ENCODE measurements around the gene LUC7L2. TPM values are rescaled to one million over a fixed set of nuclear protein-coding genes. Genes with fewer than 3 reads are reported as not detected.

Gene LUC7L2
- total and polyA plus RNA-seq, 4 donors: 16.2 to 38.9 (median 22.9) TPM

DNA sequence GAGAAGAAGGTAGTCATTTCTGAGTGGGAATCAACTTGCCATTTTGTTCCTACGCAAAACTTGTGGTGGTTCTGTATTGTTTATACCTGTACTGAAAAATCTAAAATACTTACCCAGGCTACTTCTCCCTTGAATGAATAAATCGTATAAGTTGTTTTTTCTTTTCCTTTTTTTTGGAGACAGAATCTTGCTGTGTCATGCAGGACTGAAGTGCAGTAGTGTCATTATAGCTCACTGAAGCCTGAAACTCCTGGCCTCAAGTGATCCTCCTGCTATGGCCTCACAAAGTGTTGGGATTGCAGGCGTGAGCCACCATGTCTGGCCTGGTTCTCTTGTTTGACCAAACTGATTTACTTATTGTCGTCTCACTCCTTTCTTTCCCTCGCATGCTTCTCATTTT lies 27.9 kb downstream of the LUC7L2 start:
- DNase-seq (ENCODE audit: low spot score): no peak
- whole genome bisulfite sequencing: 95% methylated on average over 5 of the region's 5 CpGs

DNA sequence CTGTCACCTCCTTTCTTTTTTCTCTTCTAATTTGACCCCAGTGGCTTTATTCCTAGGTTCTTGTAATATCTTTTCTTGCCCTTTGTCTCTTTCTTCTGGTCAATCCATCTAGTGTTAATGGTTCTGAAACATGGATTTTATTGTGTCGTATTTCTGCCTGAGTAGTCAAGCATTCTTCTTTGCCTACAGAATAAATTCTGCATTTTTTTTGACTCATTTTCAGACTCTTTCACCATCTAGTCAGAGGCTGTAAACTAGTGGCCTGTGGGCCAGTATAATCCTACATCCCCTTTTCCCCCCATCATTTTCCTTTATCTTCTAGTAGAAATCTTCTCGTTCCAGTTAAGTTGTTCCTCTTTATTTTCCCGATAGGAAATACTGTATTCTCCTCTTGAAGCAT lies 29.4 kb downstream of the LUC7L2 start:
- no peaks in the 10 kb centered on the region for H3K4me1 ChIP-seq (ENCODE audit: control insufficient read depth in 4 of 4, insufficient read depth in 4 of 4, low read length in 3 of 4)
- no peak overlapping the region for H3K4me3 ChIP-seq (ENCODE audit: low read depth in 1 of 3, low read length in 3 of 3)
- TF ChIP-seq, protein P1, sequence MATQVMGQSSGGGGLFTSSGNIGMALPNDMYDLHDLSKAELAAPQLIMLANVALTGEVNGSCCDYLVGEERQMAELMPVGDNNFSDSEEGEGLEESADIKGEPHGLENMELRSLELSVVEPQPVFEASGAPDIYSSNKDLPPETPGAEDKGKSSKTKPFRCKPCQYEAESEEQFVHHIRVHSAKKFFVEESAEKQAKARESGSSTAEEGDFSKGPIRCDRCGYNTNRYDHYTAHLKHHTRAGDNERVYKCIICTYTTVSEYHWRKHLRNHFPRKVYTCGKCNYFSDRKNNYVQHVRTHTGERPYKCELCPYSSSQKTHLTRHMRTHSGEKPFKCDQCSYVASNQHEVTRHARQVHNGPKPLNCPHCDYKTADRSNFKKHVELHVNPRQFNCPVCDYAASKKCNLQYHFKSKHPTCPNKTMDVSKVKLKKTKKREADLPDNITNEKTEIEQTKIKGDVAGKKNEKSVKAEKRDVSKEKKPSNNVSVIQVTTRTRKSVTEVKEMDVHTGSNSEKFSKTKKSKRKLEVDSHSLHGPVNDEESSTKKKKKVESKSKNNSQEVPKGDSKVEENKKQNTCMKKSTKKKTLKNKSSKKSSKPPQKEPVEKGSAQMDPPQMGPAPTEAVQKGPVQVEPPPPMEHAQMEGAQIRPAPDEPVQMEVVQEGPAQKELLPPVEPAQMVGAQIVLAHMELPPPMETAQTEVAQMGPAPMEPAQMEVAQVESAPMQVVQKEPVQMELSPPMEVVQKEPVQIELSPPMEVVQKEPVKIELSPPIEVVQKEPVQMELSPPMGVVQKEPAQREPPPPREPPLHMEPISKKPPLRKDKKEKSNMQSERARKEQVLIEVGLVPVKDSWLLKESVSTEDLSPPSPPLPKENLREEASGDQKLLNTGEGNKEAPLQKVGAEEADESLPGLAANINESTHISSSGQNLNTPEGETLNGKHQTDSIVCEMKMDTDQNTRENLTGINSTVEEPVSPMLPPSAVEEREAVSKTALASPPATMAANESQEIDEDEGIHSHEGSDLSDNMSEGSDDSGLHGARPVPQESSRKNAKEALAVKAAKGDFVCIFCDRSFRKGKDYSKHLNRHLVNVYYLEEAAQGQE (IDR thresholded peaks at IDR 0.05): no peak
- TF ChIP-seq JUND (IDR thresholded peaks at IDR 0.05): no peak
- TF ChIP-seq NR2F2 (IDR thresholded peaks at IDR 0.05): no peak
- no peak for TF ChIP-seq EGR1 (IDR thresholded peaks at IDR 0.05; ENCODE audit: low read depth in 2 of 2)
- TF ChIP-seq SP1 (IDR thresholded peaks at IDR 0.05): no peak
- TF ChIP-seq, protein P2, sequence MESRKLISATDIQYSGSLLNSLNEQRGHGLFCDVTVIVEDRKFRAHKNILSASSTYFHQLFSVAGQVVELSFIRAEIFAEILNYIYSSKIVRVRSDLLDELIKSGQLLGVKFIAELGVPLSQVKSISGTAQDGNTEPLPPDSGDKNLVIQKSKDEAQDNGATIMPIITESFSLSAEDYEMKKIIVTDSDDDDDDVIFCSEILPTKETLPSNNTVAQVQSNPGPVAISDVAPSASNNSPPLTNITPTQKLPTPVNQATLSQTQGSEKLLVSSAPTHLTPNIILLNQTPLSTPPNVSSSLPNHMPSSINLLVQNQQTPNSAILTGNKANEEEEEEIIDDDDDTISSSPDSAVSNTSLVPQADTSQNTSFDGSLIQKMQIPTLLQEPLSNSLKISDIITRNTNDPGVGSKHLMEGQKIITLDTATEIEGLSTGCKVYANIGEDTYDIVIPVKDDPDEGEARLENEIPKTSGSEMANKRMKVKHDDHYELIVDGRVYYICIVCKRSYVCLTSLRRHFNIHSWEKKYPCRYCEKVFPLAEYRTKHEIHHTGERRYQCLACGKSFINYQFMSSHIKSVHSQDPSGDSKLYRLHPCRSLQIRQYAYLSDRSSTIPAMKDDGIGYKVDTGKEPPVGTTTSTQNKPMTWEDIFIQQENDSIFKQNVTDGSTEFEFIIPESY (IDR thresholded peaks at IDR 0.05): no peak
- TF ChIP-seq, protein P3, sequence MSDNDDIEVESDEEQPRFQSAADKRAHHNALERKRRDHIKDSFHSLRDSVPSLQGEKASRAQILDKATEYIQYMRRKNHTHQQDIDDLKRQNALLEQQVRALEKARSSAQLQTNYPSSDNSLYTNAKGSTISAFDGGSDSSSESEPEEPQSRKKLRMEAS (IDR thresholded peaks at IDR 0.05): no peak
- TF ChIP-seq HNF4G (IDR thresholded peaks at IDR 0.05): no peak
- no peak for TF ChIP-seq YY1 (IDR thresholded peaks at IDR 0.05)
- TF ChIP-seq FOXA1 (IDR thresholded peaks at IDR 0.05): no peak
- TF ChIP-seq GABPA (IDR thresholded peaks at IDR 0.05 in 1 of 2, conservative IDR thresholded peaks at IDR 0.05 in 1 of 2): no peak
- WGBS: 93% methylated on average over 3 of the region's 3 CpGs
- H3K27ac ChIP-seq (ENCODE audit: low read depth in 1 of 2, low read length in 2 of 2): no peak overlapping the region
- no peak for DNase-seq (ENCODE audit: low spot score)
- no peaks in the 10 kb centered on the region for H3K27me3 ChIP-seq (ENCODE audit: control insufficient read depth in 4 of 4, insufficient read depth in 4 of 4, low read length in 3 of 4)
- no peaks in the 10 kb centered on the region for H3K9me3 ChIP-seq (ENCODE audit: control insufficient read depth in 4 of 4, low read length in 3 of 4)
- H3K9ac ChIP-seq (ENCODE audit: low read depth in 1 of 2, low read length in 2 of 2): no peak overlapping the region
- peaks cover 3 to 46% (median 27%) of the 10 kb centered on the region in 4 donors for H3K36me3 ChIP-seq (ENCODE audit: control insufficient read depth in 4 of 4, insufficient read depth in 3 of 4, low read depth in 1 of 4, low read length in 3 of 4)

More for the DNA sequence above, 27.9 kb downstream of the LUC7L2 start:
- no peaks in the 10 kb centered on the region for H3K9me3 ChIP-seq (ENCODE audit: control insufficient read depth in 4 of 4, low read length in 3 of 4)
- TF ChIP-seq, protein P2 (IDR thresholded peaks at IDR 0.05): no peak
- TF ChIP-seq SP1 (IDR thresholded peaks at IDR 0.05) (no peak), YY1 (IDR thresholded peaks at IDR 0.05) (no peak), RXRA (IDR thresholded peaks at IDR 0.05) (no peak), HNF4A (conservative IDR thresholded peaks at IDR 0.05) (no peak), HNF4G (IDR thresholded peaks at IDR 0.05) (no peak), FOXA2 (IDR thresholded peaks at IDR 0.05) (no peak), GABPA (IDR thresholded peaks at IDR 0.05 in 1 of 2, conservative IDR thresholded peaks at IDR 0.05 in 1 of 2) (no peak), FOXA1 (IDR thresholded peaks at IDR 0.05) (no peak), TAF1 (conservative IDR thresholded peaks at IDR 0.05) (no peak), NR2F2 (IDR thresholded peaks at IDR 0.05) (no peak), RAD21 (IDR thresholded peaks at IDR 0.05) (no peak), JUND (IDR thresholded peaks at IDR 0.05) (no peak)
- TF ChIP-seq, protein P3 (IDR thresholded peaks at IDR 0.05): no peak
- TF ChIP-seq, protein P4, sequence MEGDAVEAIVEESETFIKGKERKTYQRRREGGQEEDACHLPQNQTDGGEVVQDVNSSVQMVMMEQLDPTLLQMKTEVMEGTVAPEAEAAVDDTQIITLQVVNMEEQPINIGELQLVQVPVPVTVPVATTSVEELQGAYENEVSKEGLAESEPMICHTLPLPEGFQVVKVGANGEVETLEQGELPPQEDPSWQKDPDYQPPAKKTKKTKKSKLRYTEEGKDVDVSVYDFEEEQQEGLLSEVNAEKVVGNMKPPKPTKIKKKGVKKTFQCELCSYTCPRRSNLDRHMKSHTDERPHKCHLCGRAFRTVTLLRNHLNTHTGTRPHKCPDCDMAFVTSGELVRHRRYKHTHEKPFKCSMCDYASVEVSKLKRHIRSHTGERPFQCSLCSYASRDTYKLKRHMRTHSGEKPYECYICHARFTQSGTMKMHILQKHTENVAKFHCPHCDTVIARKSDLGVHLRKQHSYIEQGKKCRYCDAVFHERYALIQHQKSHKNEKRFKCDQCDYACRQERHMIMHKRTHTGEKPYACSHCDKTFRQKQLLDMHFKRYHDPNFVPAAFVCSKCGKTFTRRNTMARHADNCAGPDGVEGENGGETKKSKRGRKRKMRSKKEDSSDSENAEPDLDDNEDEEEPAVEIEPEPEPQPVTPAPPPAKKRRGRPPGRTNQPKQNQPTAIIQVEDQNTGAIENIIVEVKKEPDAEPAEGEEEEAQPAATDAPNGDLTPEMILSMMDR (IDR thresholded peaks at IDR 0.05; ENCODE audit: low read depth, low read length, missing input control): no peak
- no peak overlapping the region for H3K9ac ChIP-seq (ENCODE audit: low read depth in 1 of 2, low read length in 2 of 2)
- peaks cover under 1 to 43% (median 24%) of the 10 kb centered on the region in 4 donors for H3K36me3 ChIP-seq (ENCODE audit: control insufficient read depth in 4 of 4, insufficient read depth in 3 of 4, low read depth in 1 of 4, low read length in 3 of 4)
- H3K27ac ChIP-seq (ENCODE audit: low read depth in 1 of 2, low read length in 2 of 2): no peak overlapping the region
- no peak overlapping the region for H3K4me3 ChIP-seq (ENCODE audit: low read depth in 1 of 3, low read length in 3 of 3)
- H3K4me1 ChIP-seq (ENCODE audit: control insufficient read depth in 4 of 4, insufficient read depth in 4 of 4, low read length in 3 of 4): no peaks in the 10 kb centered on the region
- no peaks in the 10 kb centered on the region for H3K27me3 ChIP-seq (ENCODE audit: control insufficient read depth in 4 of 4, insufficient read depth in 4 of 4, low read length in 3 of 4)

Data from liver (tissue), 9 donors.